Stimulated activated CD8-positive, alpha-beta memory T cell treated with anti-CD3 and anti-CD28 coated beads, Interleukin-12 subunit alpha, Interleukin-12 subunit beta, amount 100 ng/mL, for 24 hours (primary cell): Measurements from ENCODE around the gene FBXL16.
"Not testable (repeated sequence)": the region's sequence is repeated elsewhere in the genome, so short reads cannot be mapped to it uniquely, and the experiment has no call there.

ENCODE experiments used
- DNase-seq: peaks from one replicate; pipeline ENCODE4 v3.0.0-alpha.2; 2020; ENCODE audit errors: extremely low read depth

The FBXL16 gene, protein sequence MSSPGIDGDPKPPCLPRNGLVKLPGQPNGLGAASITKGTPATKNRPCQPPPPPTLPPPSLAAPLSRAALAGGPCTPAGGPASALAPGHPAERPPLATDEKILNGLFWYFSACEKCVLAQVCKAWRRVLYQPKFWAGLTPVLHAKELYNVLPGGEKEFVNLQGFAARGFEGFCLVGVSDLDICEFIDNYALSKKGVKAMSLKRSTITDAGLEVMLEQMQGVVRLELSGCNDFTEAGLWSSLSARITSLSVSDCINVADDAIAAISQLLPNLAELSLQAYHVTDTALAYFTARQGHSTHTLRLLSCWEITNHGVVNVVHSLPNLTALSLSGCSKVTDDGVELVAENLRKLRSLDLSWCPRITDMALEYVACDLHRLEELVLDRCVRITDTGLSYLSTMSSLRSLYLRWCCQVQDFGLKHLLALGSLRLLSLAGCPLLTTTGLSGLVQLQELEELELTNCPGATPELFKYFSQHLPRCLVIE

DNA sequence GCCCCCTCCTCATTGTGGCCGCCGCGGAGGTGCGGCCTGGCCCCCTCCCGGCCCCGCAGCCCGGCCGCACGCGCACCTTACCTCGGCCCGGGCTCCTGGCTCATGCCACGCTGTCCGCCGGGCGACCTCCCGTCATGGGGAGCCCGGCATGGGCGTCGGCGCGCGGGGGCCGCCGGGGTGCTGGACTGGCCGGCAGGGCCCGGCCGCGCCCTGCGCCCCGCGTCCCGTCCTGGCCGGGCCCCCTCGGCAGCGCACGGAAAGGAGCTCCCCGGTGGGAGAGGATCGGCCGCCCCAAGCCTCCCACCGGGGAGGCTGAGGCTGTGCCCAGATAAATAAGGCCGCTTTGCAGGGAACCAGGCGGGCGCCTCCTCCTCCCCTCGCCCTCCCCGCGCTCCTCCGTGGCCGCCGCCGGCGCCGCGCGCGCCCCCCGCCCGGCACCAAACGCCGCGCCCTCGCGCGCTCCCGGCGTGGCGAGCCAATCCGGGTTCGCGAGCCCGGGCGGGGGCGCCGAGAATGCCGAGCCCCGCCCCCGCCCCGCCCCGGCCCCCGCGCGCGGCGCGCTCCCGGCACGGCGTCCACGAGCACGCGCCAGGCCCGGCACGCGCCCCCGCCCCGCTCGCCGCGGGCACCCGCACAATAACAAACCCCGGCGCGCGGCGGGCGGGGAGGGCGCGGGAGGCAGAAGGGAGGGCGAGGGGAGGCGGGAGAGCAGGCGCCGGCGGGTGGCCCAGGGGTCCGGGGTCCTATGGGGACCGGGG lies at the start of gene FBXL16:
Gene FBXL16 (minus strand): TSS at position 371 of the 758 bp plus-strand sequence. CDS start 8,396 bp downstream, outside the sequence.
- no peak for DNase-seq

GRCh38 chr16:754656-755055 lies 49.1 kb upstream of the FBXL16 start:
- no peak for DNase-seq

- not testable (repeated sequence) for DNase-seq
Observed at GRCh38 chr16:754121-754607, 48.6 kb upstream of the FBXL16 start.

- no peak for DNase-seq
Observed at GRCh38 chr16:752007-752312, 46.4 kb upstream of the FBXL16 start.

- no peak for DNase-seq
Observed at GRCh38 chr16:751152-752006, 45.8 kb upstream of the FBXL16 start.

GRCh38 chr16:750485-750884 lies 44.9 kb upstream of the FBXL16 start:
- DNase-seq: no peak

DNA sequence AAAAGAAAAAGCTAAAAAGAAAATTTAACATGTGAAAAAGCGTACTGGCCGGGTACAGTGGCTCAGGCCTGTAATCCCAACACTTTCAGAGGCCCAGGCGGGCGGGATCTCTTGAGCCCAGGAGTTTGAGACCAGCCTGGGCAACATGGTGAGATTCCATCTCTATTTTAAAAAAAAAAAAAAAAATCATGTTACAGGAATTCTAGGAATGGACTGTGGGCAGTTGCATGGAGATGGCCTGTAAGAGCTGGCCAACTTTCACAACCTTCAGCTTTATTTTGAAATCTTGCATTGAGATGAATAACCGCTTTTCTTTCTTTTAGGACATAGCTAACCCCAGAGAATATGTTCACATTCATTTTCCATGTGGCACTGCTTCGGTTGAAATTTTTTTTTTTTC lies 43.4 kb upstream of the FBXL16 start:
- DNase-seq: no peak

DNA sequence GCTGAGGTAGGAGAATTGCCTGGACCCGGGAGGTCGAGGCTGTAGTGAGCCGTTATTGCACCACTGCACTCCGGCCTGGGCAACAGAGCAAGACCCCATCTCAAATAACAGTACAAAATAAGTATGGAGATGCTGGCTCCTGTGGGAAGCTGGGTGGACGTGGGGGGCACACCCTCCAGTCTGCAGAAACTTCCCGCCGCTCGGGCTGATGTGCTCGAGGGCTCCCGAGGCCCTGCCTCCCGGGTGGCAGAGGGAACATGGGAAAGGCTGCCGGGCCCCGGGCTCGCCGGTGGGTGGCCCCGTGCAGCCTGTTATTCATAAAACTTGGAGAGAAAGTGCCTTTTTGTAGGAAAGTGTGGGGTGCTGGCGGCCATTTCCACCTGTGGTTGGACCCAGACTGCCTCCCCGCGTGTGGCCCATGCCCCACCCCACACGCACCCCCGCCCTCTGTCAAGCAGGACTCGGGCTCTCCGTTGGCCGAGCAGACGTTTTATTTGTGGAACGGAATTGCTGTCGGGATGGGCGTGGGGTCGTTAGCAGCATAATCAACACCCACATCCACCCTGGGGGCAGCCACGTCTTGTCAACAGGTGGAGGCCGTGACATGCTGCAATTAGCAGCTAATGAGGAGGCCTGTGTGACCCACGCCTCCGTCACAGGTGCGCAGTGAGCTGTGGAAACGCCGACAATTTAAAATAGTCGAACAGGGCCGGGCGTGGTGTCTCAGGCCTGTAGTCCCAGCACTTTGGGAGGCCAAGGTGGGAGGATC lies 42.6 kb upstream of the FBXL16 start:
- no peak for DNase-seq

- no peak for DNase-seq
Observed at GRCh38 chr16:746637-747036, 41.0 kb upstream of the FBXL16 start.

DNA sequence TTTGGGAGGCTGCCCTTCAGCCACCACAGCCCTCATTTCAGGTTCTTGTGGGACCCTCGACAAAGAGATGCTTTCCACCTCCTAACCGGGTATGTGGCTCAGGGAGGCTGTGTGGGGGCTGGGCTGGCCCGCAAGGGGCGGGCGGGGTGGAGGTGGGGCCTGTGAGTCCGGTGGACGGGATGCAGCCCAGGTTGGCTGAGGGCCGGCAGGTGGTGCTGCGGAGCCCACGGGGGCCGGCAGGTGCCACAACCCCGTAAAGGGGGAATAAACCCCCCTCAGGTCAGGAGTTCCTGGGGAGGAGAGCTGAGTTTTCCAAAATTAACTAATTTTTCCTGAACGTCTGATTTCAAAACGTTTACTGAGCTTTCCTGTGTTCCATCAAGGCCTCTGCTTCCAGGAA lies 40.1 kb upstream of the FBXL16 start:
- DNase-seq: no peak

DNA sequence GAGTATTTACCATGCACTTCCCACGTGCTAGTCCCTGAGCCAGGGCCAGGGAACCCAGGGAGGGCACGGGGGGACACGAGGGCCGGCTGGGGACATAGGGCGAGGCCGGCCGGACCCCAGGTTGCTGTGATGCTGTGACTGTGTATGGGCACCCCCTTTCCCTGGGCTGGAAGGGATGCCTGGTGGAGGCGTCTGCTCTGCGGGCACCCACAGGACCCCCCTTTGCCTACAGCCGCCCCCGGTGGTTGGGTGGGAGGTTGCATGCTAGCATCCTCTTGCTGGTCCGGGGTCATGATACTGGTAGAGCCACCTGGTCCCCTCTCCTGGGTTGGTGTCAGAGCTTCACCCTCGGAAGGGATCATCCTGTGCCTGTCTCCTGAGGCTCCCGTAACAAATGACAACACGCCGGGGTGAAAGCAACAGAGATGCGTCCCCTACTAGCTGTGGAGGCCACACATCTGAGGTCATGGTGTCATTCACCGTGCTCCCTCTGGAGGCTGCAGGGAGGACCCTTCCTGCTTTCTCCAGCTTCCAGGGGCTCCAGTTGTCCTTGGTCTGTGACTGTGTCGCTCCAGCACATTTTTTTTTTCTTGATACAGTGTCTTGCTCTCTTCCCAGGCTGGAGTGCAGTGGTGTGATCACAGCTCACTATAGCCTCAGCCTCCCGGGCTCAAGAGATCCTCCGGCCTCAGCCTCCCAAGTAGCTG lies 38.3 kb upstream of the FBXL16 start:
- DNase-seq: no peak

- not testable (repeated sequence) for DNase-seq
Observed at GRCh38 chr16:742894-743293, 37.3 kb upstream of the FBXL16 start.

- no peak for DNase-seq
Observed at GRCh38 chr16:741986-742629, 36.5 kb upstream of the FBXL16 start.

DNA sequence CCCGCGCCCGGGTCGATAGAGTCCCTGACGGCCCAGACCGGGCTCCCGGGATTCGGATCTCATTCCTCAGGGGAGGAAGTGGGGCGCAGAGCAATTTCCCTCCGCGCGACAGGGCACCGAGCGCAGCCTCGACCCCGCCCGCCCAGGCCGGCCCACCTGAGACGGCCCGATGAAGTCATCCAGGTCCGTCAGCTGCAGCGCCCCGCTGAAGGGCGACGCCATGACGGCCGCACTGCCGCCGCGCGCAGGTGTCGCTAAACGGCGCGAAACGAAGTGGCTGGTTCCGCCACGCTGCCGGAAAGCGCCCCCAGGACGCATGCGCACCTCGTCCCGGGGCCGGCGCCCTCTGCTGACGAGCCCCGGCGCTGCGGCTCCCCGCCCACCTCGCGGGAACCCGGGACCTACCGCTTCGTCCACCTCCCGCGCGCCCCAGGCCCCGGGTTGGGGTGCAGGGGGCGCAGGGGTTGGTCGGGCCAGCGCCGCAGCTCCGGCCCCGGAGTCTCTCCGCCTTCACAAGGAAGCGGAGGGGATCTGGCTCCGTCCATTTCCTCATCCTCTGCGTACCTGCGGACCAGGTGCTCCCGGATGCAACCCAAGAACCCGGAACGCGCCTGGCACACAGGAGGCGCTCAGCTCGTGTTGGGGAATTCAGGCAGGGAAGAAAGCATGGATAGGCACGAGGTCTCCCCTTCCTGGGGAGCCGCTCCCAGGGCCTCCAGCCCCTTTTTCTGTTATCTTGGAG lies 35.3 kb upstream of the FBXL16 start, which contains the start of gene CIAO3:
Gene CIAO3 (minus strand): TSS at position 234 of the 742 bp plus-strand sequence. CDS start 12 bp downstream, at position 222.
- DNase-seq: peak; percentile 78

DNA sequence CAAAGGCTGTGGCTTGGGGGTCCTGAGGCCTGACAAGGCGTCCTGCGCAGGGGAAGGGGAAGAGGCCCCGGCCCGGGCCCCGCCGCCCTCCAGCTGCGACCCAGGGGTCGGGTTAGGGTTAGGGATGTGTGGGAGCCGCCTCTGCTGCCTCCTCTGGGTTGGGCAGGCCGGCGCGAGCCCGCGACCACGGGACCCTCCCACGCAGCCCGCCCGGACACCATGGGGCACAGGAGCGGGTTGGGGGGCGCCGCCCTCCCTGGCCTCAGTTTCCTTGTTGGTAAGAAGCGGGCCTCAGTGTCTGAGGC lies 34.8 kb upstream of the FBXL16 start:
- DNase-seq: no peak

GRCh38 chr16:739560-740458 lies 34.2 kb upstream of the FBXL16 start:
- DNase-seq: no peak

DNA sequence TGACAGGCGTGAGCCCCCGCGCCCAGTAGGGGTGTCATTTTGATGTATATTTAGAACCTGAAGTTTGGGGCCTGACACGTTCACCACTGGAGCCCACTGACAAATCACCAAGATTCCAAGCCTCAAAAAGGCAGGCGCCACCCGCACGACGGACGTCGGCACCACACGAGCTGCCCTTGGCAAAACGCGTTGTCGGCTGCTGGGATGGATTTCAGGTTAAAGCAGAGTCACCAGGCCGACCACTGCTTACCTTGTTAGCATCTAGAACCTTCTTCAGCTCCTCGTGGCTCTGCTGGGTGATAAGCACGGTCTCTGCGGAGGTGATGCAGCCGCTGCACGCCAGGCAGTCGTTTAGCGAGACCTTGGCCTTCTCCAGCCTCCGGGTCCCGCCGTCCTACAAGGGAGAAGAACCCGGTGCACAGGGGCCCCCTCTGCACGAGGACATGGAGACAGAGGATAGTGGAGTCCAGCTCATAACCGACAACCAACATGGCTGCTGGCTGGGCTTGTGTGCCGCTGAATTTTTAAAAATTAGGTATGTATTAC lies 31.4 kb upstream of the FBXL16 start:
- no peak for DNase-seq

DNA sequence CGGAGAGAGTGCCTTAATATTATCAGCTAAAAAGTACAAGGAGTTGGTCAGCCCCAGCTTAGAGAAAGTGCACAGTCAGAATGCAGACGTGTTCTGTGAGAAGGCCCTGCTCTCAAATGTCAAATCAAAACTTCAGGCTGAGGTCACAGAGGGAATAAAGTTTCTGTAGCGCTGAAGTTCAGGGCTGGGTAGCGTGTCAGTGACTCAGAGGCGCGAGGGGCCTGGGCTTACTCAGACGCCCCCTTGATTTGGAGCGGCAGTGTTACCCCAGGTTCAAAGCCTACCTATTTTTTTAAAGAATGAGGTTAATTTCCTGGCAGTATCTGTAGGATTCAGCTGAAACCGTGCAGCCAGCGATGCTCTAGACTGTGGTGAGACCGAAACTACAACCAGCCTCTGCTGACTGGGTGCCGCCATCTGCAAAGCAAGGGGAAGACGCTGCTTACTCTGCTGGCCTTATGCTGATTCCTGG lies 30.4 kb upstream of the FBXL16 start:
- DNase-seq: no peak
